Caco-2 (cell line): ENCODE results near the gene ATAD2B. TPM values are rescaled to one million over a fixed set of nuclear protein-coding genes. Genes with fewer than 3 reads are reported as not detected.

Experiments
- BruUV-seq: library from RNA; stranded (reverse); fragments of 400-500 nt; replicated peaks from 2 replicates; lab custom pipeline; 2021; lab: Mats Ljungman, UMichigan
- CTCF ChIA-PET: fragments of 300-600 bp; sonication (Branson Sonifier 250); formaldehyde crosslinking; loops from one replicate; lab custom pipeline; 2022; ENCODE audit warnings: antibody characterized with exemption; lab: Charles Lee
- POLR2A ChIA-PET: fragments of 300-600 bp; sonication (Branson Sonifier 250); formaldehyde crosslinking; loops from one replicate; lab custom pipeline; 2022; ENCODE audit warnings: antibody characterized with exemption; lab: Charles Lee
- DNase-seq, 2 experiments: peaks; one replicate each; pipeline versions ENCODE4 v3.0.0 to v3.0.0-alpha.2; 2020 to 2022
- H3K27me3 ChIP-seq: replicated peaks from 2 replicates; pipeline ENCODE4 v1.6.0; 2011; ENCODE audit warnings: low read length; ENCODE audit not compliant: control insufficient read depth, insufficient read depth
- H3K36me3 ChIP-seq: 2 replicates; pipeline ENCODE4 v1.5.1; 2011; ENCODE audit warnings: low read length; ENCODE audit not compliant: control insufficient read depth, insufficient read depth
- H3K4me1 ChIP-seq: fragments of 250-450 bp; sonication (Bioruptor Pico); 2 replicates; pipeline ENCODE4 v1.5.1; 2020; ENCODE audit warnings: mild to moderate bottlenecking
- H3K4me3 ChIP-seq: 2 replicates; pipeline ENCODE4 v1.5.1; 2011; ENCODE audit warnings: low read depth, mild to moderate bottlenecking, control low read depth, low read length
- H3K9me3 ChIP-seq: fragments of 250-450 bp; sonication (Bioruptor Pico); 2 replicates; pipeline ENCODE4 v1.5.1; 2020; ENCODE audit warnings: mild to moderate bottlenecking, moderate library complexity
- H3K27ac Mint-ChIP-seq: one replicate; pipeline ENCODE4 v1.8.0; 2022; ENCODE audit warnings: mixed read lengths; ENCODE audit not compliant: unreplicated experiment
- H3K27me3 Mint-ChIP-seq: one replicate; pipeline ENCODE4 v1.8.0; 2022; ENCODE audit warnings: mixed read lengths; ENCODE audit not compliant: insufficient read depth, unreplicated experiment
- H3K36me3 Mint-ChIP-seq: one replicate; pipeline ENCODE4 v1.8.0; 2022; ENCODE audit warnings: mild to moderate bottlenecking, mixed read lengths; ENCODE audit not compliant: insufficient read depth, unreplicated experiment
- H3K4me1 Mint-ChIP-seq: one replicate; pipeline ENCODE4 v1.8.0; 2022; ENCODE audit warnings: low read depth, mixed read lengths; ENCODE audit not compliant: unreplicated experiment
- H3K4me3 Mint-ChIP-seq: one replicate; pipeline ENCODE4 v1.8.0; 2022; ENCODE audit warnings: mild to moderate bottlenecking, moderate library complexity, mixed read lengths; ENCODE audit not compliant: unreplicated experiment
- H3K9me3 Mint-ChIP-seq: one replicate; pipeline ENCODE4 v1.8.0; 2022; ENCODE audit warnings: mixed read lengths; ENCODE audit not compliant: unreplicated experiment
- intact Hi-C: fragments of 100-400 bp; cut with micrococcal nuclease; formaldehyde crosslinking; loops from one replicate; pipeline ENCODE4 v1.10.0; 2022; ENCODE audit not compliant: unreplicated experiment
- total RNA-seq: library from RNA; stranded (reverse); gene quantifications from 2 replicates; pipeline ENCODE4 v1.2.3, GENCODE V29; 2022
- TF ChIP-seq, protein P1 (sequence below), 2 experiments: fragments of 200-600 bp in 1 of 2; IDR thresholded peaks; 1 replicate in 1 of 2; 2 replicates in 1 of 2; pipeline versions ENCODE4 v1.5.1 to v1.8.0; 2011 to 2022; ENCODE audit warnings: antibody characterized with exemption in 1 of 2, control low read depth in 1 of 2, inconsistent platforms in 1 of 2, low read depth in 1 of 2, low read length in 1 of 2, mild to moderate bottlenecking in 1 of 2, moderate library complexity in 1 of 2; ENCODE audit not compliant: insufficient read depth in 1 of 2, severe bottlenecking in 1 of 2, unreplicated experiment in 1 of 2

The ATAD2B gene
- total RNA-seq, 1 experiment from 2014 or later: 32.1 TPM

DNA sequence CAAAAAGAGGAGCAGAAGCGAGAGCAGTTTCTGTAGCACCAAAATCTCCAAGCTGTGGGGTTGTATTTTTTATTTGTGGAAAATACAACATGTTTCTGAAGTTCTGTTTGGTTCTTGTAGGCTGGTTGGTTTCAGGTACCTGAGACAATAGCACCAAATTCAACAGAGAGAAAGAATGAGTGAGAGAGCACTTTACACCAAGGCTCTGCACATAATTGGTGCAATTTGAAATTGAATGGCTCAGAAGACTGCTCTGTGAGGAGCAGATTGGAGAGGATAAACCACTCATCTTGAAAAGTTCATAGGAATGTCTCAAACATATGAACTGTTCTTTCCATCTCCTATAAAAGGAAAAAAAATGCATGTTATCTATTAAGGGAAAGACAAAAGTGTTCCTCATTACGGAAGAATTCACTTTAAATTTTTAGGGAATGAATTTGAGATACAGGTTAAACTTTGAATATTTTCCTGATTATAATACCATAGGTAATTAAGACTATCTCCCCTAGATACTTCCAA is 175.1 kb downstream of the ATAD2B start:
- Histone ChIP-seq H3K27me3 (no peaks in the 10 kb centered on the region), H3K9me3 (no peaks in the 10 kb centered on the region), H3K4me1 (peaks cover 1% of the 10 kb centered on the region; the same call in 1 of the 2 replicates), H3K4me3 (no peak overlapping the region), H3K36me3 (no peaks in the 10 kb centered on the region; the same call in 1 of the 2 replicates)
- H3K4me3 Mint-ChIP-seq: no peak overlapping the region
- H3K36me3 Mint-ChIP-seq: peaks cover 19% of the 10 kb centered on the region
- CTCF ChIA-PET: no interaction called here
- no peak overlapping the region for H3K27ac Mint-ChIP-seq
- H3K9me3 Mint-ChIP-seq: no peaks in the 10 kb centered on the region
- H3K27me3 Mint-ChIP-seq: no peaks in the 10 kb centered on the region
- intact Hi-C loops: no loop called here
- TF ChIP-seq, protein P1, sequence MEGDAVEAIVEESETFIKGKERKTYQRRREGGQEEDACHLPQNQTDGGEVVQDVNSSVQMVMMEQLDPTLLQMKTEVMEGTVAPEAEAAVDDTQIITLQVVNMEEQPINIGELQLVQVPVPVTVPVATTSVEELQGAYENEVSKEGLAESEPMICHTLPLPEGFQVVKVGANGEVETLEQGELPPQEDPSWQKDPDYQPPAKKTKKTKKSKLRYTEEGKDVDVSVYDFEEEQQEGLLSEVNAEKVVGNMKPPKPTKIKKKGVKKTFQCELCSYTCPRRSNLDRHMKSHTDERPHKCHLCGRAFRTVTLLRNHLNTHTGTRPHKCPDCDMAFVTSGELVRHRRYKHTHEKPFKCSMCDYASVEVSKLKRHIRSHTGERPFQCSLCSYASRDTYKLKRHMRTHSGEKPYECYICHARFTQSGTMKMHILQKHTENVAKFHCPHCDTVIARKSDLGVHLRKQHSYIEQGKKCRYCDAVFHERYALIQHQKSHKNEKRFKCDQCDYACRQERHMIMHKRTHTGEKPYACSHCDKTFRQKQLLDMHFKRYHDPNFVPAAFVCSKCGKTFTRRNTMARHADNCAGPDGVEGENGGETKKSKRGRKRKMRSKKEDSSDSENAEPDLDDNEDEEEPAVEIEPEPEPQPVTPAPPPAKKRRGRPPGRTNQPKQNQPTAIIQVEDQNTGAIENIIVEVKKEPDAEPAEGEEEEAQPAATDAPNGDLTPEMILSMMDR (IDR thresholded peaks at IDR 0.05; ENCODE audit: insufficient read depth in 1 of 2, low read depth in 1 of 2, low read length in 1 of 2, severe bottlenecking in 1 of 2, unreplicated experiment in 1 of 2): no peak
- no TSS peak for BruUV-seq
- H3K4me1 Mint-ChIP-seq: no peaks in the 10 kb centered on the region
- POLR2A ChIA-PET: no interaction called here
- DNase-seq: no peak

GRCh38 chr2:23746141-23746863 is 180.6 kb downstream of the ATAD2B start:
- Histone ChIP-seq H3K9me3 (no peaks in the 10 kb centered on the region), H3K4me1 (no peaks in the 10 kb centered on the region), H3K27me3 (no peaks in the 10 kb centered on the region), H3K36me3 (no peaks in the 10 kb centered on the region), H3K4me3 (no peak overlapping the region)
- Mint-ChIP-seq H3K27ac (no peak overlapping the region), H3K36me3 (peaks cover 9% of the 10 kb centered on the region), H3K4me3 (no peak overlapping the region), H3K4me1 (peaks cover 6% of the 10 kb centered on the region), H3K27me3 (no peaks in the 10 kb centered on the region), H3K9me3 (peaks cover 9% of the 10 kb centered on the region)
- ChIA-PET POLR2A (no interaction called here), CTCF (interaction anchor here (0.7 kb wide), 1 partner anchor 122 kb away, joined by 3 read pairs; no protein-coding TSS in a partner anchor)
- TF ChIP-seq, protein P1 (IDR thresholded peaks at IDR 0.05; ENCODE audit: insufficient read depth in 1 of 2, low read depth in 1 of 2, low read length in 1 of 2, severe bottlenecking in 1 of 2, unreplicated experiment in 1 of 2): no peak
- BruUV-seq: no TSS peak
- no peak for DNase-seq
- intact Hi-C loops: no loop called here

DNA sequence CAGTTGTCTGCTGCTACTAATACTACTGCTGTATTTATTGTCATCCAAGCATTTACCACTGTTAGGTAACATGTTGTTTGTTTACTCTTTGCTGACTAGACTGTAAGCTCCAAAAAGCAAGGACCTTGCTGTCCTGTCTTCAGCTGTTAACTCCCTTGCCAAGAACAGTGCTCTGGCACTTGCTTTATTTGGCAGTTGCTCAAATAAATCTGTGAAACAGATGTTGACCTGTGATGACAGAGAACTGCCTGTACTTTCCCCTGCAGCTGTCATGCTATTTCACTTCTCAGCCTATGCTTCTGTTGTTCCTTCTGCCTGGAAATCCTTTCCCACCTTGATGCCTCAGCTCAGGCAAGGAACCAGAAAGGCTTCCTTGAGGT is 181.2 kb downstream of the ATAD2B start:
- no TSS peak for BruUV-seq
- POLR2A ChIA-PET: no interaction called here

More for the DNA sequence above, 181.2 kb downstream of the ATAD2B start:
- Histone ChIP-seq H3K27me3 (no peaks in the 10 kb centered on the region), H3K36me3 (no peaks in the 10 kb centered on the region), H3K4me3 (no peak overlapping the region), H3K9me3 (no peaks in the 10 kb centered on the region), H3K4me1 (no peaks in the 10 kb centered on the region)
- TF ChIP-seq, protein P1 (IDR thresholded peaks at IDR 0.05; ENCODE audit: insufficient read depth in 1 of 2, low read depth in 1 of 2, low read length in 1 of 2, severe bottlenecking in 1 of 2, unreplicated experiment in 1 of 2): no peak
- Mint-ChIP-seq H3K4me3 (no peak overlapping the region), H3K9me3 (peaks cover 9% of the 10 kb centered on the region), H3K27ac (no peak overlapping the region), H3K36me3 (peaks cover 9% of the 10 kb centered on the region), H3K27me3 (no peaks in the 10 kb centered on the region), H3K4me1 (peaks cover 6% of the 10 kb centered on the region)
- intact Hi-C loops: no loop called here
- DNase-seq: no peak
- CTCF ChIA-PET: no interaction called here
